Peyer's patch (tissue), 4 donors: Measurements from ENCODE around the gene RPL35A.

Experiments used
- POLR2A ChIP-seq, 2 donors: fragments of 450-650 bp; IDR thresholded peaks; one replicate each; pipeline ENCODE4 v1.5.1; 2017; ENCODE audit warnings: antibody characterized with exemption in 2 of 2, mild to moderate bottlenecking in 2 of 2, moderate library complexity in 2 of 2
- TF ChIP-seq, protein P1 (sequence below), 6 experiments: fragments of 450-650 bp in 4 of 6; fragments of 200-600 bp in 2 of 6; sonication (generic) in 1 of 6; IDR thresholded peaks; one replicate each; pipeline ENCODE4 v1.5.1; 2017 to 2019; ENCODE audit warnings: antibody characterized with exemption in 6 of 6, mild to moderate bottlenecking in 3 of 6, moderate library complexity in 1 of 6

DNA sequence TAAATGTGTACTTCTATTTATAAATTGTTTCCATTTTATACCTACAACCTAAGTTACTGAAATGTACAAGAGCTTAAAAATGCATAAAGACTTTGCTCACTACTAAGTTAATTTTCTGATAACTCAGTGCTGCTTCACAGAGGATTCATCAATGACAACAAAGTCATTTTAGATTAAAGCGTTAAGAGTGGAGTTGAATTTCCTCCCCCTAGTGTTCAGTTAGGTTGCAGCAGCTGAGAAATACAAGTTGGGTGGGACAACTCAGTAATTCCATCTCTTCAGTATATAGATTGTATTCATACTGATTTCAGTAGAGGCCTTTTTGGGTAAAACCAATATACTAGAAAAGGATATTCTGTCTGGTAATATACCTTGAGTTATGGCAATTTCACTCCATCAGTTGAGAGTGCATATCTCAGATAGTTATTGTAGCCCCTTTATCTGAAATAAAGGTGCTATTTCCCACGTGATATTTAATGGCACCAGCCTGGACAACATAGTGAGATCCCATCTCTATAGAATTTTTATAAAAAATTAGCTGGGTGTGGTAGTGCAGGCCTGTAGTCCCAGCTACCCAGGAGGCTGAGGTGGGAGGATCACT lies 6.9 kb upstream of the RPL35A start:
- TF ChIP-seq, protein P1, sequence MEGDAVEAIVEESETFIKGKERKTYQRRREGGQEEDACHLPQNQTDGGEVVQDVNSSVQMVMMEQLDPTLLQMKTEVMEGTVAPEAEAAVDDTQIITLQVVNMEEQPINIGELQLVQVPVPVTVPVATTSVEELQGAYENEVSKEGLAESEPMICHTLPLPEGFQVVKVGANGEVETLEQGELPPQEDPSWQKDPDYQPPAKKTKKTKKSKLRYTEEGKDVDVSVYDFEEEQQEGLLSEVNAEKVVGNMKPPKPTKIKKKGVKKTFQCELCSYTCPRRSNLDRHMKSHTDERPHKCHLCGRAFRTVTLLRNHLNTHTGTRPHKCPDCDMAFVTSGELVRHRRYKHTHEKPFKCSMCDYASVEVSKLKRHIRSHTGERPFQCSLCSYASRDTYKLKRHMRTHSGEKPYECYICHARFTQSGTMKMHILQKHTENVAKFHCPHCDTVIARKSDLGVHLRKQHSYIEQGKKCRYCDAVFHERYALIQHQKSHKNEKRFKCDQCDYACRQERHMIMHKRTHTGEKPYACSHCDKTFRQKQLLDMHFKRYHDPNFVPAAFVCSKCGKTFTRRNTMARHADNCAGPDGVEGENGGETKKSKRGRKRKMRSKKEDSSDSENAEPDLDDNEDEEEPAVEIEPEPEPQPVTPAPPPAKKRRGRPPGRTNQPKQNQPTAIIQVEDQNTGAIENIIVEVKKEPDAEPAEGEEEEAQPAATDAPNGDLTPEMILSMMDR (IDR thresholded peaks at IDR 0.05), result peak; percentile 39 to 73 (median 62)
- TF ChIP-seq POLR2A (IDR thresholded peaks at IDR 0.05), result no peak
